ENCODE data around the gene APELA. TPM values are rescaled to one million over a fixed set of nuclear protein-coding genes. Genes with fewer than 3 reads are reported as not detected.
"Not testable (repeated sequence)": the region's sequence is repeated elsewhere in the genome, so short reads cannot be mapped to it uniquely, and the experiment has no call there.

The APELA gene
- polyA plus RNA-seq, 4 donors: 1.9 TPM; not detected in 3

DNA sequence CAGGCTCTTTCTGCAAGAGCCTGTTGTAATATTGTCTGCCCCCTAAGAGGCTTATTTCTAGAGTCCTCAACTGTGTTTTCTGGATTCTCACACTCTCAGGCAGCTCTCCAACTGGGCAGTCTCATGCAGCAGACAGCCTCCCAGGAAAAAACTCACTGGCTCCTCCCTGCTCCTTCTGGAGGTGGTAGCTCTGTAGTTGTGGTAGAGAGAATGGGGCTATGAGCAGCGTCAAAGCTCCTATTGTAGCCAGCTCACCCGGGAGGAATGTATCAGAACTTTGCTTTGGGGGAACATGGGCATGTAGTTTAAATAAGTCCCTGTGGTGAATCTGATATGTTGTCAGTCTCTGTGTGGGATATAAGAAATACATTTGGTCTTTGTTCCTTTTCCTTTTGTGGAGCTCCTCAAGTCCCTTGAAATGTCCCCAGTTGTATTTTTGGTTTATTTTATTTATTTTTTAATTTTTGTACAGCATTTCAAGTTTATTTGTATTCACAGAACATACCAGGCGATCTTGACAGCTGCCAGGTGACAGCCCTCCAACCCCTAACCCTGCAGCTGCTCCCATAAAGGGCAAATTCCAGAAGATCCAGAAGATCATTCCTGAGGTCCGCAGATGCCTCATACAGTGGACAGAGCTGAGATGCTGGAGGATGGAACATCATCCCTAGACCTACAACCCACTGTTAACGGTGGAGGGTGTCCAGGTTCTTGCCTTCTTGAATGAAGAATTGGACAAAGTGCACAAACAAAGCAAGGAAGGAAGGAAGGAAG, 54.8 kb downstream of the APELA start:
- no peak for DNase-seq
- Histone ChIP-seq H3K36me3 (ENCODE audit: control insufficient read depth in 3 of 3, insufficient read depth in 2 of 3, low read depth in 1 of 3, low read length in 3 of 3) (no peaks in the 10 kb centered on the region), H3K27me3 (ENCODE audit: control insufficient read depth in 3 of 3, insufficient read depth in 3 of 3, low read length in 3 of 3) (no peaks in the 10 kb centered on the region), H3K4me3 (ENCODE audit: low read depth in 1 of 3, low read length in 3 of 3) (no peak overlapping the region), H3K27ac (ENCODE audit: low read depth in 1 of 3, low read length in 2 of 3) (no peak overlapping the region), H3K9me3 (ENCODE audit: control insufficient read depth in 2 of 2, insufficient read depth in 1 of 2, low read depth in 1 of 2, low read length in 1 of 2) (peaks cover 0 to 3% of the 10 kb centered on the region in 2 donors), H3K4me1 (ENCODE audit: control insufficient read depth in 3 of 3, insufficient read depth in 2 of 3, low read depth in 1 of 3, low read length in 2 of 3) (no peaks in the 10 kb centered on the region)
- 73 to 76% (median 74%) methylated on average over 5 of the region's 5 CpGs for WGBS, 3 donors
- FAIRE-seq: no peak

DNA sequence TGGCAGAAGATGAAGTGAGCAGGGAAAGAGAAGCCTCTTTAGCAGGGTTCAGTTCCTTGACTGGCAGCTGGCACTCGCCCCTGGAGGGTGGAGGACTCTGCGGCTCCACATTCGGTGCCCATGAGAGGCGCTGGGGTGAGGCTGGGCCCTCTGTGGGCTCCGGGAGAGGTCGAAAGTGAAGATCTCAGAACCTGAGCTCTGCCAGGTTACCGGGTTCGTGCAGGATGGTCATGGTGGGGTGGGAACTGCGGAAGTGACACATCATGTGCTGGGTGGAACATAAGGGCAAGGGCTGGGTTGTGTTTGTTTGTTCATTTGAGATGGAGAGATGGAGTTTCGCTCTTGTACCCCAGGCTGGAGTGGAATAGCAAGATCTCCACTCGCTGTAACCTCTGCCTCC, 56.3 kb downstream of the APELA start:
- no peaks in the 10 kb centered on the region for H3K36me3 ChIP-seq (ENCODE audit: control insufficient read depth in 3 of 3, insufficient read depth in 2 of 3, low read depth in 1 of 3, low read length in 3 of 3)

DNA sequence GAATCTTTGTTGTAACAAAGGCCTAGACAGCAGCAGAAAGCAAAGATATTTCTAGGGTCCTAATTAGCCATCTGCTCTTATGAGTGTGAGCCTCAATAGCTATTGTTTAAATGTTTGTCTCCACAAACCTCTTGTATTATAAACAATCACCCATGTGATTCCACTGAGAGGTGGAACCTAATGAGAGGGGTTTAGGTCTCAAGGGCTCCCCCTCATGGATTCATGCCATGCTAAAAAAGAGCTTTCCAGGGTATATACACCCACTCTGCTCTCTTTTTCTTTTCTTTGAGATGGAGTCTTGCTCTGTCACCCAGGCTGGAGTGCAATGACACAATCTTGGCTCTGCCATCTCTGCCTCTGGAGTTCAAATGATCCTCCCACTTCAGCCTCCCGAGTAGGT, 58.4 kb downstream of the APELA start:
- Histone ChIP-seq H3K4me1 (ENCODE audit: control insufficient read depth in 3 of 3, insufficient read depth in 2 of 3, low read depth in 1 of 3, low read length in 2 of 3) (no peaks in the 10 kb centered on the region), H3K27ac (ENCODE audit: low read depth in 1 of 3, low read length in 2 of 3) (no peak overlapping the region), H3K27me3 (ENCODE audit: control insufficient read depth in 3 of 3, insufficient read depth in 3 of 3, low read length in 3 of 3) (no peaks in the 10 kb centered on the region), H3K36me3 (ENCODE audit: control insufficient read depth in 3 of 3, insufficient read depth in 2 of 3, low read depth in 1 of 3, low read length in 3 of 3) (no peaks in the 10 kb centered on the region), H3K9me3 (ENCODE audit: control insufficient read depth in 2 of 2, insufficient read depth in 1 of 2, low read depth in 1 of 2, low read length in 1 of 2) (peaks cover 0 to 3% of the 10 kb centered on the region in 2 donors), H3K4me3 (ENCODE audit: low read depth in 1 of 3, low read length in 3 of 3) (no peak overlapping the region)
- 50 to 76% (median 68%) methylated on average over 1 of the region's 1 CpG for WGBS, 3 donors
- no peak for FAIRE-seq
- no peak for DNase-seq

More for the DNA sequence above, 56.3 kb downstream of the APELA start:
- no peak for DNase-seq
- Histone ChIP-seq H3K4me1 (ENCODE audit: control insufficient read depth in 3 of 3, insufficient read depth in 2 of 3, low read depth in 1 of 3, low read length in 2 of 3) (no peaks in the 10 kb centered on the region), H3K27me3 (ENCODE audit: control insufficient read depth in 3 of 3, insufficient read depth in 3 of 3, low read length in 3 of 3) (no peaks in the 10 kb centered on the region), H3K4me3 (ENCODE audit: low read depth in 1 of 3, low read length in 3 of 3) (no peak overlapping the region), H3K9me3 (ENCODE audit: control insufficient read depth in 2 of 2, insufficient read depth in 1 of 2, low read depth in 1 of 2, low read length in 1 of 2) (peaks cover 0 to 3% of the 10 kb centered on the region in 2 donors), H3K27ac (ENCODE audit: low read depth in 1 of 3, low read length in 2 of 3) (no peak overlapping the region)
- no peak for FAIRE-seq
- WGBS, 3 donors: 78 to 88% (median 83%) methylated on average over 11 of the region's 11 CpGs

DNA sequence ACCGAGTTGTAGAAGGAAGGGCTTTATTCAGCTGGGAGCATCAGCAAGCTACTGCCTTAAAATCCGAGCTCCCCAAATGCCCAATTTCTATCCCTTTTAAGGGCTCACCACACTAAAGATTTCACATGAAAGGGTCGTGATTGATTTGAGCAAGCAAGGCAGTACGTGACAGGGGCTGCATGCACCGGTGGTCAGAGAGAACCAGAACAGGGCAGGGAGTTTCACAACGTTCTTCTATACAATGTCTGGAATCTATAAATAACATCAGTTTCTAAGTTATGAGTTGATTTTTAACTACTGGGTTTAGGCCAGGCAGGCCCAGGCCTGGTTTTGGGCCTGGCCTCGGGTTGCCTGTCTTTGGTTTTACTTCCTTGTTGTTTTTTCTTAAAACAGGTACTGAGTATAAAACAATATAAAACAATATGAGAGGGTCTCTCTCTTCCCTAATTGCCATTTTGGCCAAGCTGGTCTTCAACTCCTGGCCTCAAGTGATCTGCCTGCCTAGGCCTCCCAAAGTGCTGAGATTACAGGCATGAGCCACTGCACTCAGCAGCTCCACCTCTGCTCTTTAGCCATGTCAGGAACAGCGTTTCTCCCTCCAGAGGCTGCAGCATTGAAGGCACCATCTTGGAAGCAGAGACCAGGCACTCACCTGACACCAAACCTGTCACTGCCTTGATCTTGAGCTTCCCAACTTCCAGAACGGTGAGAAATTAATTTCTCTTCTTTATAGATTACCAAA, 59.1 kb downstream of the APELA start:
- H3K4me1 ChIP-seq (ENCODE audit: control insufficient read depth in 3 of 3, insufficient read depth in 2 of 3, low read depth in 1 of 3, low read length in 2 of 3); H3K36me3 ChIP-seq (ENCODE audit: control insufficient read depth in 3 of 3, insufficient read depth in 2 of 3, low read depth in 1 of 3, low read length in 3 of 3); H3K27me3 ChIP-seq (ENCODE audit: control insufficient read depth in 3 of 3, insufficient read depth in 3 of 3, low read length in 3 of 3); H3K9me3 ChIP-seq (ENCODE audit: control insufficient read depth in 2 of 2, insufficient read depth in 1 of 2, low read depth in 1 of 2, low read length in 1 of 2); DNase-seq; H3K4me3 ChIP-seq (ENCODE audit: low read depth in 1 of 3, low read length in 3 of 3); H3K27ac ChIP-seq (ENCODE audit: low read depth in 1 of 3, low read length in 2 of 3); FAIRE-seq: not testable (repeated sequence)
- 78 to 80% (median 79%) methylated on average over 9 of the region's 9 CpGs for WGBS, 3 donors

DNA sequence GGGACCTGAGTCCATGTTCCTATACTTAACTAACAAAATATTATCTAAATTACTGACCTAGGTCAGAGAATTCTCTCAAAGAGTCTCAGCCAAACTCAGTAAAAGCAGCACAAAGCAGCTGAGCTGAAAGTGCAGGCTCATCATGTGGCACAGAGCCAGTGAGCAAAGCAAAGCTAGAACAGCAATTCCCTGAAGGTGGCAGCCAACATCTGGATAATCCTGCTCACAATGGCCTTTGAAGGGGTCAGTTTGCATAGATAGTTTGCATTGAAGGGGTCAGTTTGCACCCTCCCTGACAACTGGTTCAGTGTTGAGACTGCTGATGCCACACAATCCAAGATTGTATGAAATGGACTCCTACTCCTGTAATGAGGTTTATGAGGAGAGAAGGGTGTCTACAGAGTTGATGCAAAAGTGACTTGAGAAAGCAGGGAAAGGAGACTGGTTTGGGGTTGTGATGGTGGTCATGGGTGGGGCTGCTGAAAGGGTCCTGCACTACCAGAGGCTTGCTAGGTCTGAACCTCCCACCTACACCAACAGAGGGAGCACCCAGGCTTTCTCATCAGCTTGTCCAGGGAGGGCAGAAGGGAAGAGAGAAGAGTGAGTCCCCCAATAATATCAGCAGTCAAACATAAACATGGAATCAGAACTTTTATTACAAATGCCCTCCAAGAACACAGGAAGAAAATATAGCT, 60.7 kb downstream of the APELA start:
- no peaks in the 10 kb centered on the region for H3K4me1 ChIP-seq (ENCODE audit: control insufficient read depth in 3 of 3, insufficient read depth in 2 of 3, low read depth in 1 of 3, low read length in 2 of 3)
- peaks cover 0 to 4% (median 2%) of the 10 kb centered on the region in 3 donors for H3K27me3 ChIP-seq (ENCODE audit: control insufficient read depth in 3 of 3, insufficient read depth in 3 of 3, low read length in 3 of 3)
- DNase-seq (peak in 1 of 2 donors; percentile 7), FAIRE-seq (no peak)
- H3K4me3 ChIP-seq (ENCODE audit: low read depth in 1 of 3, low read length in 3 of 3): no peak overlapping the region
- H3K9me3 ChIP-seq (ENCODE audit: control insufficient read depth in 2 of 2, insufficient read depth in 1 of 2, low read depth in 1 of 2, low read length in 1 of 2): no peaks in the 10 kb centered on the region
- H3K27ac ChIP-seq (ENCODE audit: low read depth in 1 of 3, low read length in 2 of 3): no peak overlapping the region
- no peaks in the 10 kb centered on the region for H3K36me3 ChIP-seq (ENCODE audit: control insufficient read depth in 3 of 3, insufficient read depth in 2 of 3, low read depth in 1 of 3, low read length in 3 of 3)

DNA sequence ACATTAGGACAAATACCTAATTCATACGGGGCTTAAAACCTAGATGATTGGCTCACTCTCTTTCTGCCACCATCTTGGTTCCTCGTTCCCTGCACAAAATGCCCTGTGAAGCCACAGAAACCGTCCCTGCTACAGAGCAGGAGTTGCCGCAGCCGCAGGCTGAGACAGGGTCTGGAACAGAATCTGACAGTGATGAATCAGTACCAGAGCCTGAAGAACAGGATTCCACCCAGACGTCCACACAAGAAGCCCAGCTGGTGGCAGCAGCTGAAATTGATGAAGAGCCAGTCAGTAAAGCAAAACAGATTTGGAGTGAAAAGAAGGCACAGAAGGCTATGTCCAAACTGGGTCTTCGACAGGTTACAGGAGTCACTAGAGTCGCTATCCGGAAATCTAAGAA, 66.2 kb downstream of the APELA start:
- H3K27ac ChIP-seq (ENCODE audit: low read depth in 1 of 3, low read length in 2 of 3): no peak overlapping the region
- DNase-seq (no peak), FAIRE-seq (no peak)
- H3K9me3 ChIP-seq (ENCODE audit: control insufficient read depth in 2 of 2, insufficient read depth in 1 of 2, low read depth in 1 of 2, low read length in 1 of 2): no peaks in the 10 kb centered on the region
- H3K4me3 ChIP-seq (ENCODE audit: low read depth in 1 of 3, low read length in 3 of 3): no peak overlapping the region
- H3K4me1 ChIP-seq (ENCODE audit: control insufficient read depth in 3 of 3, insufficient read depth in 2 of 3, low read depth in 1 of 3, low read length in 2 of 3): no peaks in the 10 kb centered on the region
- peaks cover 0 to 9% (median 4%) of the 10 kb centered on the region in 3 donors for H3K27me3 ChIP-seq (ENCODE audit: control insufficient read depth in 3 of 3, insufficient read depth in 3 of 3, low read length in 3 of 3)
- H3K36me3 ChIP-seq (ENCODE audit: control insufficient read depth in 3 of 3, insufficient read depth in 2 of 3, low read depth in 1 of 3, low read length in 3 of 3): no peaks in the 10 kb centered on the region
- WGBS, 3 donors: 80 to 85% (median 81%) methylated on average over 9 of the region's 9 CpGs

DNA sequence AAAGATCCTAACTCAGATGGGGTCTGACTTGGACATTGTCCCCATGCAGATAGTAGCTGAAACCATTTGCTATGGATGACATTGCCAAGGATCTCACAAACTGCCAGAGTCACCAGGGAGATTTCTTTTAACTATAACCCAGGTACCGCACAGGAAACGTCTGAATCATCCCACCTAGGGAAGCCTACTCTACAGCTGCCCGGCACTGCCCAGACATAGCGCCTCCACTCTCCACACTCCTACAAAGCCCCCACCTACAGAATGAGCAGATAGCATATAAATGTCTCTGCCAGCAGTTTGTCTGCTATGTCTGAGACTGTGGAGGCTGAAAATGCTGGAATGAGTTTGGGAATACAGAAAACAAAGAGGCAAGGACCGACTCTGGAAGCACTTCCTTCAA, 68.2 kb downstream of the APELA start:
- no peaks in the 10 kb centered on the region for H3K4me1 ChIP-seq (ENCODE audit: control insufficient read depth in 3 of 3, insufficient read depth in 2 of 3, low read depth in 1 of 3, low read length in 2 of 3)
- FAIRE-seq (no peak), DNase-seq (no peak)
- no peaks in the 10 kb centered on the region for H3K36me3 ChIP-seq (ENCODE audit: control insufficient read depth in 3 of 3, insufficient read depth in 2 of 3, low read depth in 1 of 3, low read length in 3 of 3)
- WGBS, 3 donors: 61 to 76% (median 66%) methylated on average over 5 of the region's 5 CpGs
- H3K27me3 ChIP-seq (ENCODE audit: control insufficient read depth in 3 of 3, insufficient read depth in 3 of 3, low read length in 3 of 3): peaks cover 0 to 11% (median 4%) of the 10 kb centered on the region in 3 donors
- H3K4me3 ChIP-seq (ENCODE audit: low read depth in 1 of 3, low read length in 3 of 3): no peak overlapping the region
- no peaks in the 10 kb centered on the region for H3K9me3 ChIP-seq (ENCODE audit: control insufficient read depth in 2 of 2, insufficient read depth in 1 of 2, low read depth in 1 of 2, low read length in 1 of 2)
- no peak overlapping the region for H3K27ac ChIP-seq (ENCODE audit: low read depth in 1 of 3, low read length in 2 of 3)

DNA sequence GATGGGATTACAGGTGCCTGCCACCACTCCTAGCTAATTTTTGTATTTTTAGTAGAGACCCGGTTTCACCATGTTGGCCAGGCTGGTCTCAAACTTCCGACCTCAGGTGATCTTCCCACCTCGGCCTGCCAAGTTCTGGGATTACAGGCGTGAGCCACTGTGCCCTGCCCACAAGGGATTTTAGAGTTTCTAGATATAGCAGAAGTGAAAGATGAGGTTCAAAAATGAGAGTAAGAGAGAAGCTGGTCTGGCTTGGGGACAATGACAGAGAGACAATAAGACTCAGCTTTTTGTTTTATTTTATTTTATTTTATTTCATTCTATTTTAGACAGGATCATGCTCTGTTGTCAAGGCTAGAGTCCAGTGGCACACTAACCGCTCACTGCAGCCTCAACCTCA, 69.8 kb downstream of the APELA start:
- DNase-seq (no peak), FAIRE-seq (no peak)
- WGBS, 3 donors: 85 to 90% (median 89%) methylated on average over 5 of the region's 5 CpGs
- Histone ChIP-seq H3K4me1 (ENCODE audit: control insufficient read depth in 3 of 3, insufficient read depth in 2 of 3, low read depth in 1 of 3, low read length in 2 of 3) (no peaks in the 10 kb centered on the region), H3K9me3 (ENCODE audit: control insufficient read depth in 2 of 2, insufficient read depth in 1 of 2, low read depth in 1 of 2, low read length in 1 of 2) (no peaks in the 10 kb centered on the region), H3K36me3 (ENCODE audit: control insufficient read depth in 3 of 3, insufficient read depth in 2 of 3, low read depth in 1 of 3, low read length in 3 of 3) (no peaks in the 10 kb centered on the region), H3K4me3 (ENCODE audit: low read depth in 1 of 3, low read length in 3 of 3) (no peak overlapping the region), H3K27ac (ENCODE audit: low read depth in 1 of 3, low read length in 2 of 3) (no peak overlapping the region), H3K27me3 (ENCODE audit: control insufficient read depth in 3 of 3, insufficient read depth in 3 of 3, low read length in 3 of 3) (peaks cover 0 to 10% (median 2%) of the 10 kb centered on the region in 3 donors)
